ENCODE results near the gene HMMR. TPM values are rescaled to one million over a fixed set of nuclear protein-coding genes. Genes with fewer than 3 reads are reported as not detected.

The HMMR gene
- total RNA-seq, 1 donor from 2014 or later = 38.5 TPM

- no peak for DNase-seq (ENCODE audit: low read depth, low spot score)
- peak overlapping the region; percentile 96 for H3K4me3 Mint-ChIP-seq
- H3K27me3 Mint-ChIP-seq (ENCODE audit: low read depth) = peaks cover 4% of the 10 kb centered on the region
- peaks cover 44% of the 10 kb centered on the region for H3K4me1 Mint-ChIP-seq
- TF ChIP-seq, protein P1, sequence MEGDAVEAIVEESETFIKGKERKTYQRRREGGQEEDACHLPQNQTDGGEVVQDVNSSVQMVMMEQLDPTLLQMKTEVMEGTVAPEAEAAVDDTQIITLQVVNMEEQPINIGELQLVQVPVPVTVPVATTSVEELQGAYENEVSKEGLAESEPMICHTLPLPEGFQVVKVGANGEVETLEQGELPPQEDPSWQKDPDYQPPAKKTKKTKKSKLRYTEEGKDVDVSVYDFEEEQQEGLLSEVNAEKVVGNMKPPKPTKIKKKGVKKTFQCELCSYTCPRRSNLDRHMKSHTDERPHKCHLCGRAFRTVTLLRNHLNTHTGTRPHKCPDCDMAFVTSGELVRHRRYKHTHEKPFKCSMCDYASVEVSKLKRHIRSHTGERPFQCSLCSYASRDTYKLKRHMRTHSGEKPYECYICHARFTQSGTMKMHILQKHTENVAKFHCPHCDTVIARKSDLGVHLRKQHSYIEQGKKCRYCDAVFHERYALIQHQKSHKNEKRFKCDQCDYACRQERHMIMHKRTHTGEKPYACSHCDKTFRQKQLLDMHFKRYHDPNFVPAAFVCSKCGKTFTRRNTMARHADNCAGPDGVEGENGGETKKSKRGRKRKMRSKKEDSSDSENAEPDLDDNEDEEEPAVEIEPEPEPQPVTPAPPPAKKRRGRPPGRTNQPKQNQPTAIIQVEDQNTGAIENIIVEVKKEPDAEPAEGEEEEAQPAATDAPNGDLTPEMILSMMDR (conservative IDR thresholded peaks at IDR 0.05) = no peak
- H3K27ac Mint-ChIP-seq (ENCODE audit: unreplicated experiment) = peak overlapping the region; percentile 100
- peaks cover 2% of the 10 kb centered on the region for H3K9me3 Mint-ChIP-seq
- H3K36me3 Mint-ChIP-seq (ENCODE audit: low read depth) = peaks cover 16% of the 10 kb centered on the region
Observed at GRCh38 chr5:163459462-163459818, 992 bp upstream of the HMMR start.

- peaks cover 4% of the 10 kb centered on the region for H3K27me3 Mint-ChIP-seq (ENCODE audit: low read depth)
- TF ChIP-seq, protein P1 (conservative IDR thresholded peaks at IDR 0.05) = peak; percentile 46
Observed at GRCh38 chr5:163459819-163460561, 442 bp upstream of the HMMR start, which contains the start of gene NUDCD2. Gene NUDCD2 (minus strand): TSS chr5:163460102. CDS start chr5:163460050, 52 bp downstream.

DNA sequence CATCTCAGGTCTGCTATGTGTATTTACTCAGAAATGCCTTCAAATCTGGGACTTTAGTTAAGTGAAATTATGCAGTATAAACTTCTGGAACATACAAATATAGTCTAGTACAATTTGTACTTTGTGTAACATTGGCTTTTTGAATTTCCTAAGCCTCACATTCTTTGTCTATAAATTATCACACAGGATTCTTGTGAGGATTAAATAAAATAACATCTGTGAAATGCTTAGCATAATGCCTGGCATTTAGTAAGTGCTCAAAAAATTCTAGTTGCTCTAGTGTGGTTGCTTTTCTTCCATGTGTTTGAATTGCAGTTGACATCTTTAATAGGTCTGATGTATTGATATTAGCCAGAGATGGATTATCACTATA is 2.6 kb downstream of the HMMR start:
- DNase-seq (ENCODE audit: low read depth, low spot score) = no peak
- Mint-ChIP-seq H3K27ac (ENCODE audit: unreplicated experiment) (no peak overlapping the region), H3K27me3 (ENCODE audit: low read depth) (peaks cover 4% of the 10 kb centered on the region), H3K4me1 (peaks cover 28% of the 10 kb centered on the region), H3K9me3 (no peaks in the 10 kb centered on the region), H3K4me3 (peak overlapping the region; percentile 21), H3K36me3 (ENCODE audit: low read depth) (peaks cover 5% of the 10 kb centered on the region)
- TF ChIP-seq, protein P1 (conservative IDR thresholded peaks at IDR 0.05) = no peak

More at GRCh38 chr5:163459819-163460561, 442 bp upstream of the HMMR start, which contains the start of gene NUDCD2:
- peak within 1 kb of the TSS; percentile 96 for H3K4me3 Mint-ChIP-seq
- H3K36me3 Mint-ChIP-seq (ENCODE audit: low read depth) = peaks cover 17% of the 10 kb centered on the region
- peak; percentile 93 for DNase-seq (ENCODE audit: low read depth, low spot score)
- peaks cover 47% of the 10 kb centered on the region for H3K4me1 Mint-ChIP-seq
- peaks cover 2% of the 10 kb centered on the region for H3K9me3 Mint-ChIP-seq
- peak within 1 kb of the TSS; percentile 100 for H3K27ac Mint-ChIP-seq (ENCODE audit: unreplicated experiment)

GRCh38 chr5:163467682-163468081 is 7.2 kb downstream of the HMMR start:
- Mint-ChIP-seq H3K9me3 (no peaks in the 10 kb centered on the region), H3K4me3 (no peak overlapping the region), H3K36me3 (ENCODE audit: low read depth) (peaks cover 10% of the 10 kb centered on the region), H3K27ac (ENCODE audit: unreplicated experiment) (no peak overlapping the region), H3K4me1 (peaks cover 9% of the 10 kb centered on the region), H3K27me3 (ENCODE audit: low read depth) (no peaks in the 10 kb centered on the region)
- DNase-seq (ENCODE audit: low read depth, low spot score) = no peak
- TF ChIP-seq, protein P1 (conservative IDR thresholded peaks at IDR 0.05) = no peak

DNA sequence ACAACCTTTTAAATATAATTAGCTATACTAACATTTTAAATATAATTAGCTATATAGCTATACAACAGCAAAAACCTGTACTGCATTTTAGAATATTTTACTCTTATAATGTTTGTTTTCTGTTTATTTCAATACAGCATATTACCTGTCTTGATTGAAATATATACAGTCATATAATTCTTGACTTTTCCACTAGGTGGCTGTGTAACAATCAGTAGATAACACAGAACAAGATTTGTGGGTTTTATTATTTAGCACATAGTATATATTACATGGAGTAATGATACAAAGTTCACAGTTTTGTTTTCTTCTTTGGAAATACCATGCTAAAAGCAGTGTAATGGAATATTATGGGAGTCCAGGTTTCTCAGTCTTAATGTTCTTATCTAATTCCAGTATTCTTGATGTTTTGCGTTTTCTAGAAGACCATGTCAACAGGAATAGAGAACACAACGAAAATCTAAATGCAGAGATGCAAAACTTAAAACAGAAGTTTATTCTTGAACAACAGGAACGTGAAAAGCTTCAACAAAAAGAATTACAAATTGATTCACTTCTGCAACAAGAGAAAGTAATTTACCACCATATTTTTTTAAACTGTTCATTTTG is 13.3 kb downstream of the HMMR start:
- Mint-ChIP-seq H3K27me3 (ENCODE audit: low read depth) (no peaks in the 10 kb centered on the region), H3K9me3 (no peaks in the 10 kb centered on the region), H3K4me3 (no peak overlapping the region), H3K36me3 (ENCODE audit: low read depth) (peaks cover 16% of the 10 kb centered on the region), H3K4me1 (no peaks in the 10 kb centered on the region), H3K27ac (ENCODE audit: unreplicated experiment) (no peak overlapping the region)
- TF ChIP-seq, protein P1 (conservative IDR thresholded peaks at IDR 0.05) = peak; percentile 62
- DNase-seq (ENCODE audit: low read depth, low spot score) = no peak

Data from neural crest cell (in vitro differentiated cells).